Esophagus squamous epithelium (tissue), 4 donors: ENCODE data around the gene RTTN.

Experiments used
- CTCF ChIP-seq, 6 experiments: fragments of 450-650 bp in 4 of 6; fragments of 200-600 bp in 2 of 6; sonication (generic) in 2 of 6; IDR thresholded peaks; one replicate each; pipeline ENCODE4 v1.5.1; 2016 to 2019; ENCODE audit warnings: antibody characterized with exemption in 6 of 6, mild to moderate bottlenecking in 4 of 6, moderate library complexity in 4 of 6
- POLR2A ChIP-seq, 4 donors: fragments of 450-650 bp; IDR thresholded peaks; one replicate each; pipeline ENCODE4 v1.6.1; 2017; ENCODE audit warnings: antibody characterized with exemption in 4 of 4, mild to moderate bottlenecking in 4 of 4, moderate library complexity in 3 of 4

- TF ChIP-seq CTCF (IDR thresholded peaks at IDR 0.05) (no peak), POLR2A (IDR thresholded peaks at IDR 0.05) (no peak)
These were observed 77.2 kb downstream of the RTTN start for GRCh38 chr18:70128271-70128670.
